GM12801 (cell line): ENCODE measurements around the gene RASL10A.

Experiments used
- TF ChIP-seq, protein P1 (sequence below): IDR thresholded peaks from one replicate; pipeline ENCODE4 v1.5.1; 2011; ENCODE audit warnings: control low read depth; ENCODE audit not compliant: insufficient read length; ENCODE audit errors: extremely low read depth

Gene RASL10A

DNA sequence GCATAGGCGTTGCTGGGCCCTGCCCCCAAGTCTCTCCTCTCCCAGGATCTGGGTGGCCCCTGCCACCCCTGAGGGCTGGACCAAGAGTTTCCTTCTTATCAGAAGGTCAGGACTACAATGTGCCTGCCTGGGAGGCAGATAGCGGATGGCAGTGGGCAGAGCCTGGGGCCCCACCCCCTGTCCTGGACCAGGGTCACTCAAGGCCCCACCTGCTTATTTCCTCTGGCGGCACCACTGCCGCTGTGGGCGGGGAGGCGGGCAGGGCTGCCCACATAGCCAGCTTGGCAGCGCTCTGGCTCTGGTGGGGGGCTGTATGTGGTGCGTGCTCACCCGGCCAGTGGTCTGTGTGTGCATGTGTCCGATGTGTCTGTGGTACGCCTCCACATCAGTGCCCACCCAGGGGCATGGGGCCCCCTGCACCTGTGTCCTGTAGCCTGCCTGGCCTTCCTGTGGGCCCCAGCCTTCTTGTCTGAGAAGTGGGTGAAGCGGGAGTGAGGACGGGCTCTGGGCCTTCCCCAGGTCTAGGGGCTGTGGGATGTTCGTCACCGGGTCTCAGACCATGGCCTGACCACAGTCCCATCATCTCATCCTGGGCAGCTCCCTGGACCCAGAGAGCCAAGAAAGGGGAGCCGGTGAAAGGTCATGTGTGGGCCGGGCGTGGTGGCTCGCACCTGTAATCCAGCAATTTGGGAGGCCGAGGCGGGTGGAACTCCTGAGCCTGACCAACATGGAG is 6.0 kb downstream of the RASL10A start:
- TF ChIP-seq, protein P1, sequence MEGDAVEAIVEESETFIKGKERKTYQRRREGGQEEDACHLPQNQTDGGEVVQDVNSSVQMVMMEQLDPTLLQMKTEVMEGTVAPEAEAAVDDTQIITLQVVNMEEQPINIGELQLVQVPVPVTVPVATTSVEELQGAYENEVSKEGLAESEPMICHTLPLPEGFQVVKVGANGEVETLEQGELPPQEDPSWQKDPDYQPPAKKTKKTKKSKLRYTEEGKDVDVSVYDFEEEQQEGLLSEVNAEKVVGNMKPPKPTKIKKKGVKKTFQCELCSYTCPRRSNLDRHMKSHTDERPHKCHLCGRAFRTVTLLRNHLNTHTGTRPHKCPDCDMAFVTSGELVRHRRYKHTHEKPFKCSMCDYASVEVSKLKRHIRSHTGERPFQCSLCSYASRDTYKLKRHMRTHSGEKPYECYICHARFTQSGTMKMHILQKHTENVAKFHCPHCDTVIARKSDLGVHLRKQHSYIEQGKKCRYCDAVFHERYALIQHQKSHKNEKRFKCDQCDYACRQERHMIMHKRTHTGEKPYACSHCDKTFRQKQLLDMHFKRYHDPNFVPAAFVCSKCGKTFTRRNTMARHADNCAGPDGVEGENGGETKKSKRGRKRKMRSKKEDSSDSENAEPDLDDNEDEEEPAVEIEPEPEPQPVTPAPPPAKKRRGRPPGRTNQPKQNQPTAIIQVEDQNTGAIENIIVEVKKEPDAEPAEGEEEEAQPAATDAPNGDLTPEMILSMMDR: no peak

DNA sequence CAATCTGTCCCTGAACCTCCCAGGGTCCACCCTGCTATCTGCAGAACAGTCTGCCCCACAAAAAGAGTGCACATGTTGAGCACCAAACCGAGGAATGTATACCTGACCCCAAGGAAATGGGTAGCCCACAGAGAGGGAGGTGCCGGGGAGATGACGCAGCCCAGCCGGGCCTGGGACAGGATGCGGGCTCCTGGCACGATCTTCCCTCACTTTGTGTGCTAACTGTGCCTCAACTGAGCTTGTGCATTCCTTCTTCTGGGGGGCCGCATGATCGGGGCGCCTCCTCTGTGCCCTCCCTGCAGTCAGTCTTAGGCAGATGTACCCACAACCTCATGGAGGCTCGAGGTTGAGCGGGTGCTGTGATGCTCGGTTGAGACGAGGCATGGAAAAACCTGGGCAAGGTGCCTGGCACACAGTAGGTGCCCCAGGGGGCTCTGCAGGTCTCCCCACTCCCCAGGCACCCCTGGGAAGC is 6.7 kb downstream of the RASL10A start:
- TF ChIP-seq, protein P1: no peak

DNA sequence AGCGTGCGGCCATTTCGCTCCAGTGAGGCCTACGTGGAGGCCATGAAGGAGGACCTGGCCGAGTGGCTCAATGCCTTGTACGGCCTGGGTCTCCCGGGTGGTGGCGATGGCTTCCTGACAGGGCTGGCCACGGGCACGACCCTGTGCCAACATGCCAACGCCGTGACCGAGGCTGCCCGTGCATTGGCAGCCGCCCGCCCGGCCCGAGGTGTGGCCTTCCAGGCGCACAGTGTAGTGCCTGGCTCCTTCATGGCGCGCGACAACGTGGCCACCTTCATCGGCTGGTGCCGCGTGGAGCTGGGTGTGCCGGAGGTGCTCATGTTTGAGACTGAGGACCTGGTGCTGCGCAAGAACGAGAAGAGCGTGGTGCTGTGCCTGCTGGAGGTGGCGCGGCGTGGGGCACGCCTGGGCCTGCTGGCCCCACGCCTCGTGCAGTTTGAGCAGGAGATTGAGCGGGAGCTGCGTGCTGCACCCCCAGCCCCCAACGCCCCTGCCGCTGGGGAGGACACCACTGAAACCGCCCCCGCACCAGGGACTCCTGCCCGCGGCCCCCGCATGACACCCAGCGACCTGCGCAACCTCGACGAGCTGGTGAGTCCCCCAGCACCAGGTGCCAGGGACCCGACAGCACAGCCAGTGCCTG is 7.2 kb downstream of the RASL10A start:
- TF ChIP-seq, protein P1: no peak

GRCh38 chr22:29307596-29308147 is 7.8 kb downstream of the RASL10A start:
- TF ChIP-seq, protein P1: no peak

- TF ChIP-seq, protein P1: no peak
These were observed 8.5 kb downstream of the RASL10A start for GRCh38 chr22:29306835-29307595.

DNA sequence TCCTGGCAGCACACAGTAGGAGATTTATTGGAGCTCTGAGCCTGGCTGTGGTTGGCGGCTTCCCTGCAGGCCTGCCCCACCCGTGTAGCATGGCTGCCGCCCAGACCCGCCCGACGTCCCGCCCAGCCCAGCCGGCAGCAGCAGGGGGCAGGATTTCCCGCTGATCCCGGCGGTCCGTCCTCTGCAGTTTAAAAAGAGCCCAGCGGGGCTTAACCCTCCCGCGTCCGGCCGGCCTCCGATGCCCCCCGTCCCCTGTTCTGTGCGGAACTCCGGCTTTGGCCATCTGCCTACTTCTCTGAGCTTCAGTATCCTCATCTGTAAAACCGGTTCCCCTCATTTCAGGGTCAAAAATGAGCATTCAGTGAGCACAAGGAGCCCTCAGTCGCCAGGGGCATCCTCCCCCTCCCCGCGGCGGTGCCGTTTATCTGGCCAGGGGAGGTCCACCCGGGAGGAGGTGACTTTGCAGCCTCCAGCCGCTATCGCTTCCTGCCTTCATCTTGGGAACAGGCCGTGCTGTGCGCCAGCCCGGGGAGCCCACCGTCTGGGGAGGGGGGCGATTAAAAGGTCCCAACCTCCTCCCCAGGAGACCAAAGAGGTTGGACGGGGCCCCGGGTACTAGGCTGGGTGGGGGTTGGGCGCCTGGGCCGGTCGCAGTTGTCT is 9.2 kb downstream of the RASL10A start, which contains the start of gene GAS2L1:
Gene GAS2L1 (plus strand): TSS at position 476 of the 660 bp plus-strand sequence. CDS start 1,456 bp downstream, outside the sequence.
- TF ChIP-seq, protein P1: no peak
